ENCODE results near the gene CNDP2.

GRCh38 chr18:74533666-74534065 is 37.5 kb downstream of the CNDP2 start:
- TF ChIP-seq RAD21 (IDR thresholded peaks at IDR 0.05; ENCODE audit: low read depth): no peak
- no peak for TF ChIP-seq FOXM1 (IDR thresholded peaks at IDR 0.05; ENCODE audit: borderline replicate concordance, low read depth)
- no peak for TF ChIP-seq EGR1 (IDR thresholded peaks at IDR 0.05)
- TF ChIP-seq, protein P1, sequence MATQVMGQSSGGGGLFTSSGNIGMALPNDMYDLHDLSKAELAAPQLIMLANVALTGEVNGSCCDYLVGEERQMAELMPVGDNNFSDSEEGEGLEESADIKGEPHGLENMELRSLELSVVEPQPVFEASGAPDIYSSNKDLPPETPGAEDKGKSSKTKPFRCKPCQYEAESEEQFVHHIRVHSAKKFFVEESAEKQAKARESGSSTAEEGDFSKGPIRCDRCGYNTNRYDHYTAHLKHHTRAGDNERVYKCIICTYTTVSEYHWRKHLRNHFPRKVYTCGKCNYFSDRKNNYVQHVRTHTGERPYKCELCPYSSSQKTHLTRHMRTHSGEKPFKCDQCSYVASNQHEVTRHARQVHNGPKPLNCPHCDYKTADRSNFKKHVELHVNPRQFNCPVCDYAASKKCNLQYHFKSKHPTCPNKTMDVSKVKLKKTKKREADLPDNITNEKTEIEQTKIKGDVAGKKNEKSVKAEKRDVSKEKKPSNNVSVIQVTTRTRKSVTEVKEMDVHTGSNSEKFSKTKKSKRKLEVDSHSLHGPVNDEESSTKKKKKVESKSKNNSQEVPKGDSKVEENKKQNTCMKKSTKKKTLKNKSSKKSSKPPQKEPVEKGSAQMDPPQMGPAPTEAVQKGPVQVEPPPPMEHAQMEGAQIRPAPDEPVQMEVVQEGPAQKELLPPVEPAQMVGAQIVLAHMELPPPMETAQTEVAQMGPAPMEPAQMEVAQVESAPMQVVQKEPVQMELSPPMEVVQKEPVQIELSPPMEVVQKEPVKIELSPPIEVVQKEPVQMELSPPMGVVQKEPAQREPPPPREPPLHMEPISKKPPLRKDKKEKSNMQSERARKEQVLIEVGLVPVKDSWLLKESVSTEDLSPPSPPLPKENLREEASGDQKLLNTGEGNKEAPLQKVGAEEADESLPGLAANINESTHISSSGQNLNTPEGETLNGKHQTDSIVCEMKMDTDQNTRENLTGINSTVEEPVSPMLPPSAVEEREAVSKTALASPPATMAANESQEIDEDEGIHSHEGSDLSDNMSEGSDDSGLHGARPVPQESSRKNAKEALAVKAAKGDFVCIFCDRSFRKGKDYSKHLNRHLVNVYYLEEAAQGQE (IDR thresholded peaks at IDR 0.05; ENCODE audit: low read depth): no peak

Measured in Ishikawa (cell line).